Memory B cell (primary cell): ENCODE data around the gene MISFA.

ENCODE experiments used
- ATAC-seq: fragments of 150-1000 bp; cut with Tn5 transposase; 2 replicates; pipeline ENCODE4 v1.10.0; 2021; ENCODE audit warnings: low read depth, mild to moderate bottlenecking, moderate library complexity
- DNase-seq, 2 donors: peaks; one replicate each; pipeline ENCODE4 v3.0.0; 2022; ENCODE audit warnings: low spot score in 2 of 2
- H3K27ac Mint-ChIP-seq: one replicate; pipeline ENCODE4 v1.8.0; 2022; ENCODE audit warnings: mild to moderate bottlenecking, moderate library complexity, mixed read lengths
- H3K27me3 Mint-ChIP-seq: one replicate; pipeline ENCODE4 v1.8.0; 2022; ENCODE audit warnings: mixed read lengths
- H3K36me3 Mint-ChIP-seq: one replicate; pipeline ENCODE4 v1.8.0; 2022; ENCODE audit warnings: mild to moderate bottlenecking, mixed read lengths
- H3K4me1 Mint-ChIP-seq: one replicate; pipeline ENCODE4 v1.8.0; 2022; ENCODE audit warnings: mixed read lengths
- H3K4me3 Mint-ChIP-seq: one replicate; pipeline ENCODE4 v1.8.0; 2022; ENCODE audit warnings: mild to moderate bottlenecking, moderate library complexity, mixed read lengths
- H3K9me3 Mint-ChIP-seq: one replicate; pipeline ENCODE4 v1.8.0; 2022; ENCODE audit warnings: mixed read lengths

MISFA gene

GRCh38 chr11:18600915-18601569 is 1.5 kb downstream of the MISFA start:
- peaks cover 3% of the 10 kb centered on the region for H3K36me3 Mint-ChIP-seq
- H3K4me1 Mint-ChIP-seq = no peaks in the 10 kb centered on the region
- no peak overlapping the region for H3K4me3 Mint-ChIP-seq
- no peaks in the 10 kb centered on the region for H3K9me3 Mint-ChIP-seq
- no peaks in the 10 kb centered on the region for H3K27me3 Mint-ChIP-seq
- DNase-seq (no peak), ATAC-seq (no peak)
- H3K27ac Mint-ChIP-seq = no peak overlapping the region

- Mint-ChIP-seq H3K4me3 (no peak overlapping the region), H3K27me3 (no peaks in the 10 kb centered on the region), H3K4me1 (no peaks in the 10 kb centered on the region), H3K36me3 (peaks cover 19% of the 10 kb centered on the region), H3K27ac (no peak overlapping the region), H3K9me3 (no peaks in the 10 kb centered on the region)
- DNase-seq (no peak), ATAC-seq (no peak)
Measured at GRCh38 chr11:18608376-18608775, 8.8 kb downstream of the MISFA start.

- H3K4me1 Mint-ChIP-seq = peaks cover 5% of the 10 kb centered on the region
- H3K27me3 Mint-ChIP-seq = no peaks in the 10 kb centered on the region
- no peak for DNase-seq
- no peaks in the 10 kb centered on the region for H3K9me3 Mint-ChIP-seq
- H3K36me3 Mint-ChIP-seq = peaks cover 29% of the 10 kb centered on the region
- ATAC-seq = no peak
- no peak overlapping the region for H3K27ac Mint-ChIP-seq
- H3K4me3 Mint-ChIP-seq = no peak overlapping the region
Measured at GRCh38 chr11:18611196-18611595, 11.6 kb downstream of the MISFA start.

GRCh38 chr11:18612394-18612793 is 12.8 kb downstream of the MISFA start:
- H3K27me3 Mint-ChIP-seq = no peaks in the 10 kb centered on the region
- DNase-seq = no peak

GRCh38 chr11:18614667-18615066 is 15.1 kb downstream of the MISFA start:
- peaks cover 22% of the 10 kb centered on the region for H3K36me3 Mint-ChIP-seq
- H3K27me3 Mint-ChIP-seq = no peaks in the 10 kb centered on the region
- H3K27ac Mint-ChIP-seq = no peak overlapping the region

More at GRCh38 chr11:18612394-18612793, 12.8 kb downstream of the MISFA start:
- Mint-ChIP-seq H3K4me1 (peaks cover 5% of the 10 kb centered on the region), H3K36me3 (peaks cover 27% of the 10 kb centered on the region), H3K4me3 (no peak overlapping the region), H3K27ac (no peak overlapping the region), H3K9me3 (no peaks in the 10 kb centered on the region)
- ATAC-seq = no peak

GRCh38 chr11:18615628-18616392 is 16.2 kb downstream of the MISFA start:
- Mint-ChIP-seq H3K9me3 (no peaks in the 10 kb centered on the region), H3K4me3 (no peak overlapping the region), H3K27me3 (no peaks in the 10 kb centered on the region), H3K36me3 (peaks cover 18% of the 10 kb centered on the region), H3K27ac (no peak overlapping the region), H3K4me1 (peaks cover 11% of the 10 kb centered on the region)
- ATAC-seq (no peak), DNase-seq (no peak)

More at GRCh38 chr11:18614667-18615066, 15.1 kb downstream of the MISFA start:
- no peak for DNase-seq
- H3K9me3 Mint-ChIP-seq = no peaks in the 10 kb centered on the region
- H3K4me1 Mint-ChIP-seq = peaks cover 11% of the 10 kb centered on the region
- ATAC-seq = no peak
- H3K4me3 Mint-ChIP-seq = no peak overlapping the region

GRCh38 chr11:18617688-18618341 is 18.2 kb downstream of the MISFA start:
- Mint-ChIP-seq H3K4me3 (no peak overlapping the region), H3K9me3 (no peaks in the 10 kb centered on the region), H3K36me3 (peaks cover 15% of the 10 kb centered on the region), H3K4me1 (peaks cover 11% of the 10 kb centered on the region), H3K27ac (no peak overlapping the region), H3K27me3 (no peaks in the 10 kb centered on the region)
- DNase-seq (no peak), ATAC-seq (no peak)

GRCh38 chr11:18618342-18619025 is 18.9 kb downstream of the MISFA start:
- H3K36me3 Mint-ChIP-seq = peaks cover 13% of the 10 kb centered on the region
- no peaks in the 10 kb centered on the region for H3K9me3 Mint-ChIP-seq
- no peaks in the 10 kb centered on the region for H3K27me3 Mint-ChIP-seq
- H3K27ac Mint-ChIP-seq = no peak overlapping the region
- H3K4me1 Mint-ChIP-seq = peaks cover 11% of the 10 kb centered on the region
- ATAC-seq (no peak), DNase-seq (no peak)
- no peak overlapping the region for H3K4me3 Mint-ChIP-seq

GRCh38 chr11:18623707-18624106 is 24.1 kb downstream of the MISFA start:
- H3K4me3 Mint-ChIP-seq = no peak overlapping the region
- H3K27ac Mint-ChIP-seq = no peak overlapping the region
- H3K9me3 Mint-ChIP-seq = no peaks in the 10 kb centered on the region
- no peak for DNase-seq
- ATAC-seq = no peak
- peaks cover 9% of the 10 kb centered on the region for H3K36me3 Mint-ChIP-seq
- H3K27me3 Mint-ChIP-seq = no peaks in the 10 kb centered on the region
- H3K4me1 Mint-ChIP-seq = peaks cover 13% of the 10 kb centered on the region

GRCh38 chr11:18624161-18624560 is 24.6 kb downstream of the MISFA start:
- peaks cover 9% of the 10 kb centered on the region for H3K36me3 Mint-ChIP-seq
- ATAC-seq (no peak), DNase-seq (no peak)
- no peak overlapping the region for H3K27ac Mint-ChIP-seq
- H3K27me3 Mint-ChIP-seq = no peaks in the 10 kb centered on the region
- H3K4me1 Mint-ChIP-seq = peaks cover 8% of the 10 kb centered on the region
- H3K4me3 Mint-ChIP-seq = no peak overlapping the region
- no peaks in the 10 kb centered on the region for H3K9me3 Mint-ChIP-seq

- peaks cover 2% of the 10 kb centered on the region for H3K27me3 Mint-ChIP-seq
- DNase-seq = no peak
- peaks cover 23% of the 10 kb centered on the region for H3K4me1 Mint-ChIP-seq
- H3K27ac Mint-ChIP-seq = no peak overlapping the region
- ATAC-seq = no peak
- no peaks in the 10 kb centered on the region for H3K9me3 Mint-ChIP-seq
- H3K4me3 Mint-ChIP-seq = peak overlapping the region; percentile 86
- H3K36me3 Mint-ChIP-seq = peaks cover 5% of the 10 kb centered on the region
Measured at GRCh38 chr11:18632841-18633240, 33.3 kb downstream of the MISFA start.

GRCh38 chr11:18633256-18634139 is 33.9 kb downstream of the MISFA start:
- peak overlapping the region; percentile 86 for H3K4me3 Mint-ChIP-seq
- peaks cover 2% of the 10 kb centered on the region for H3K27me3 Mint-ChIP-seq
- peaks cover 3% of the 10 kb centered on the region for H3K36me3 Mint-ChIP-seq
- peaks cover 19% of the 10 kb centered on the region for H3K4me1 Mint-ChIP-seq
- H3K9me3 Mint-ChIP-seq = no peaks in the 10 kb centered on the region
- DNase-seq (peak; percentile 6 to 11), ATAC-seq (no peak)
- H3K27ac Mint-ChIP-seq = peak overlapping the region; percentile 92
